Astrocyte of the cerebellum (primary cell): ENCODE data around the gene ZFPM1.

ENCODE experiments used
- DNase-seq: peaks from one replicate; pipeline ENCODE4 v3.0.0-alpha.2; 2011; ENCODE audit warnings: low read depth
- H3K4me3 ChIP-seq: 2 replicates; pipeline ENCODE4 v1.5.1; 2011; ENCODE audit warnings: mild to moderate bottlenecking, low read depth, low read length, moderate library complexity
- CTCF ChIP-seq: IDR thresholded peaks from 2 replicates; pipeline ENCODE4 v1.5.1; 2012; ENCODE audit warnings: low read length, low read depth, moderate library complexity, mild to moderate bottlenecking; ENCODE audit errors: missing control alignments
- in situ Hi-C: cut with HindIII; loops from 2 replicates; pipeline ENCODE4 v1.10.0; 2017; ENCODE audit warnings: low sequenced_read_pairs

ZFPM1 gene

DNA sequence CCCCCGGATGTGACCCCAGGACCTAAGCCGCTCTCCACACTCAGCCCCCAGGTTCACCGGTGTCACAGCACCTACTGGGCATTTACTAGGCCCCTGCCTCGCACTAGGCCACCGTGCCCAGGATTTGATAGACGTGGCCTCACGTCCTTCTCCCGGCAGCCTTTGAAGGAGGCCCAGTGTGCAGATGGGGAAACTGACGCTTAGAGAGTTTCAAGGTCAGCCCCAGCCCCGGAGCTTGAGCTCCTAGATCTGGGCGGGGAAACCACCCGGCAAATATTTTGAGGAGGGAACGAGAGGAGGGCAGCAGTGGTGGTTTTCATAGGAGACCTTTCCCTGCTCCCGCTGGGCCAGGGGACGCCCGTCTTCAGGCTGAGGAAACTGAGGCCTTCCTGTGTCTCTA, 10.3 kb downstream of the ZFPM1 start:
- no peak for TF ChIP-seq CTCF
- no peak overlapping the region for H3K4me3 ChIP-seq
- no peak for DNase-seq
- in situ Hi-C loops: no loop called here

DNA sequence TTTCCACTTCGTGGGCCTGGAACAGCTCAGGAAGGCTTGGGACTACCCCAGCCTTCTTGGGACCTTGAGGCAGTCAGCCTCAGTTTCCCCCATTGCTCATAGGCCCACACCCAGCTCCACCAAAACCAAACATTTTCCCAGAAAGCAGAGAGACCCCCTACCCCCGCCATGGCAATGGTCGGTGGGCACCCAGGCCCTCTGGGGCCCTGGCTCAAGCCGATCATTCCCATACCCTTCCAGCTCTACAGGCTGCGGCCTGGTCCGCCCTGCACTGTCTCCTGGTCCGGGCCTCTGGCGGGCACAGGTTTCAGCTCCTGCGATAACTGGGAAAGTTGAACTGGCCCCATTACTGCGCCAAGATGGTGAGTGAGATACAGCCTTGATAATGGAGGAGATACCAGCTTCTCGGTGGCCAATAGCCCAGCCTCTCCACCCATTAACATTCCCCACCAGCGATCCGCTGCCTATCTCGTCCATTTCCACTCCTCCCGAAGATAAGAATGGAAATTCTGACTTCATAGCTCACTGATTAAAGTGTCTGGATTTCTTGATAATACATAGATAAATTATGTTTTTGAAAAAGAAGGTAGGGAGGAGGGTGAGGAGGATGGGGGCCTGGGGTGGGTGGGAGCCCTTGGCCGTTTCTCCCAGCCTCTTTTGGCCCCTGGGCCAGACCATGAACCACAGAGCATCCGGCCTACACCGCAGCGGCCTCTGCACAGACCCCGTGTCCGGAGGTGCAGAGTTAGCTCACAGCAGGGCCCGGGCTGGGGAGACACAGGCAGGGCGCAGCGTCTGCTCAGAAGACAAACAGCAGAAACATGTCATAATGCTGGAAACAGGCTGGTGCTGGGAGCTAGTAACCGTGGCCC, 11.6 kb downstream of the ZFPM1 start:
- no peak for TF ChIP-seq CTCF
- H3K4me3 ChIP-seq: no peak overlapping the region
- in situ Hi-C loops: no loop called here
- DNase-seq: no peak

GRCh38 chr16:88465387-88465983, 12.4 kb downstream of the ZFPM1 start:
- no peak for DNase-seq
- in situ Hi-C loops: no loop called here
- H3K4me3 ChIP-seq: no peak overlapping the region
- TF ChIP-seq CTCF: no peak

- no peak overlapping the region for H3K4me3 ChIP-seq
- in situ Hi-C loops: no loop called here
- no peak for DNase-seq
- TF ChIP-seq CTCF: no peak
These were observed 13.2 kb downstream of the ZFPM1 start for GRCh38 chr16:88466175-88466862.

- no peak overlapping the region for H3K4me3 ChIP-seq
- DNase-seq: no peak
- in situ Hi-C loops: no loop called here
- no peak for TF ChIP-seq CTCF
These were observed 13.9 kb downstream of the ZFPM1 start for GRCh38 chr16:88466949-88467348.

DNA sequence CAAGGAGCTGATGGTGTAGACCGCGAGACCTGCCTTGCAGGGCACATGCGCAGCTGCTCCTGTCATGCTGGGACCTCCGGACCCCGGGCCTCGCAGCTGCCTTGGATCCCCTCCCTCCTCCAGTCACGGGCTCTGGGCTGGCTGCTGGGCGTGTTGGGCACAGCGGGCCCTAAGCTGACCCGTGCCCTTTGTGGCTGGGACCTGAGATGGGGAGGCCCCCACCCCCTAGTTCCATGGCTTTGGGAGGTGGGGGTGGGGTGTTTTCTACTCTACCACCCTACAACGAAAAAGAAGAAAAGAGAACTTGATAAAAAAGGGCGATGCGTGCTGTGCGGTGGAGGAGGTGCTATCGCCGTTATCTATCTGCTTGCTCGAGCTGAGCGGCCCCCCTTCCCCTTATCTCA, 14.5 kb downstream of the ZFPM1 start:
- no peak for DNase-seq
- no peak overlapping the region for H3K4me3 ChIP-seq
- no peak for TF ChIP-seq CTCF
- in situ Hi-C loops: no loop called here
